RPMI8226 (cell line): Measurements from ENCODE around the gene RTCB.
"Not testable (repeated sequence)": the region's sequence is repeated elsewhere in the genome, so short reads cannot be mapped to it uniquely, and the experiment has no call there.

ENCODE experiments used
- DNase-seq: peaks from one replicate; pipeline ENCODE4 v3.0.0-alpha.2; 2015

Gene RTCB

GRCh38 chr22:32385681-32386080 is 26.4 kb downstream of the RTCB start:
- no peak for DNase-seq

DNA sequence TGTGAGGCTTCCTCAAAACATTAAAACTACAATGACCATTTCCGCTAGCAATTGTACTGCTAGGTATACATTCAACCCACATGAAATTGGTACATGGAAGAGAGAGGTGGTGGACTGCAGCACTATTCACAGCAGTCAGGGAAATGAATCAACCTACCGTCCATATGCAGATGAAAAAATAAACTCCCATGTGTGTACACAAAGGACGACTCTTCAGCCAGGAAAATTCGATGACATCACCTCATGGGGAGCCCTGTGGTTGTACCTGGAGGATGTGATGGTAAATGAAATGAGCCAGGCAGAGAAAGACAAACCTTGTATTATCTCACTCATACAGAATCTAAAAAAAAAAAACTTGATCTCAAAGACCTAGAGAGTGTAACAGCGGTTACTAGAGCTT is 31.1 kb downstream of the RTCB start:
- no peak for DNase-seq

DNA sequence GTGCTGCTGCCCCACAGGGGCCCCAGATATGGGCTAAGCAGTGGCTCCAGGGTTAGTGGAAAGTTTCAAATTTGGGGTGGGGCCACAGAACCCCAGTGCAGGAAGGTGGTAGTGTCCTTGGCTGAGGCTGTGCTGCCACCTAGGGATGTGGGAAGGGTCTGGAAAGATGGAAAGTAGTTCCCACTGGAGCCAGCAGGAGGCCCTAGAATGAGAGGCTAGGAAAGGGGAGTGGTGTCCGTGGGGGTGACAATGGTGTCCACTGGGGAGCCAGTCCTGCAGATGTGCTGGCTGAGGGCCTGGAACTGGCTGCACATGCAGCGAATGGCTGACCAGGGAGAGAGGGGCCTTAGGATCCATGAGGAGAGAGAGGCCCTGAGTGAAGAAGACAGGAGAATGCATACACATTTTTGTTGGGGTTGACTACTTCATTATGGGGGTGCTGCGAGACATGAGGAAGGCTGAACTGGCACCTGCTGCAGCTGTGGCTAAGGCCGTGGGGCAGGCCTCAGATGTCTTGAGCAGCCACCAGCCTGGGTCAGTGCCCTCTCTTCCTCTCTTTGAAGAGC is 33.3 kb downstream of the RTCB start:
- DNase-seq: peak; percentile 61

DNA sequence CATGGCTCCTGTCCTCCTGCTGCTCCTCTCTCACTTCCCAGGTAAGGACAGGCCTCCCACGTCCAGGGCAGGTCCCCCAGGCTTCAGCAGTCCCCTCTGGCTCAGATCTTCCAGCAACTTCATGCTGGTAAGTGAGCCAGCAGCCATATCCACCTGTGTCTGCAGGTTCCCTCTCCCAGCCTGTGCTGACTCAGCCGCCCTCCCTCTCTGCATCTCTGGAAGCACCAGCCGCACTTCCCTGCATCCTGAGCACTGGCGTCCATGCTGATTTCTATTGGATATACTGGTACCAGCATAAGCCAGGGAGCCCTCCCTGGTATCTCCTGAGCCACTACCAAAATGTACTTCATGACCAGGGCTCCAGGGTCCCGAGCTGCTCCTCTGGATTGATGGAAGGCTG is 35.4 kb downstream of the RTCB start:
- no peak for DNase-seq

GRCh38 chr22:32375678-32376450 is 36.2 kb downstream of the RTCB start:
- DNase-seq: no peak

DNA sequence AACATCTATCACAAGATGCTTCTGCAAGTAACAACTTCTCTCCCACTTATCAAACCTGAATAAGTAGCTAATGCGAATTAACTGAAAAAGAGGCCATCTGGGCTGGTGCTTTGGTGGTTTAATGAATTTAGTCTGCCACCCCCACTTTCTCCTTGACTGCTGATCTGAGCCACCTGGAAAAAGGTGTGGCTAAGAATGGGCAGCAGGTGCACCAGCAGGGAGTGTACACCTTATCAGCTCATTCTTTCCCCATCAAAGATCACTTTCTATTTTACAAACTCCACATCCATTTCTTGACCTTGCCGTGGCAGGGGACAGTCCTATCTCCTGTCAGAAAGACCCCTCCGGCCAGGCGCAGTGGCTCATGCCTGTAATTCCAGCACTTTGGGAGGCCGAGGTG is 47.8 kb downstream of the RTCB start:
- no peak for DNase-seq

GRCh38 chr22:32361257-32361656 is 50.8 kb downstream of the RTCB start:
- DNase-seq: no peak

GRCh38 chr22:32360096-32360495 is 52.0 kb downstream of the RTCB start:
- DNase-seq: not testable (repeated sequence)

GRCh38 chr22:32357567-32357966 is 54.5 kb downstream of the RTCB start, which contains the start of gene RFPL3:
Gene RFPL3 (plus strand): TSS chr22:32357867. CDS start chr22:32358072, 205 bp downstream.
- not testable (repeated sequence) for DNase-seq

DNA sequence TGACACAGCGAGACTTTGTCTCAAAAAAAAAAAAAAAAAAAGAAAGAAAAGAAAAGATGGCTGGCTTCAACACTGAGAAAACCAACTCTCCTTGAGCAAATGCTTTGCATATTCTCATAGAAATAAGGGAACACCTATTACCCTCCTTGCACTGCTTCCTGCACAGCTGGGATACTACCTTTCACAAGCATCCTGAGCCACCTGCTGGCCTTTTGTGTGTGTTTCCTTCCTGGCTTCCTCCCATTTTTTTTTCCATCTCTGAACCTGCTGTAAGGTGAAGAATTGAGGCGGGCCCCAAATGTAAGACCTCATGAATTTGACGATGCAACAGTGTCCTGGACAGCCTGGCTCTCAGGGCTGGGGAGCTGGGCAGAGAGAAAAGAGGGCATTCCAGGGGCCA is 56.3 kb downstream of the RTCB start:
- DNase-seq: peak; percentile 10

- DNase-seq: no peak
These were observed 57.4 kb downstream of the RTCB start for GRCh38 chr22:32354360-32355351.

- no peak for DNase-seq
These were observed 58.2 kb downstream of the RTCB start for GRCh38 chr22:32353840-32354239.

DNA sequence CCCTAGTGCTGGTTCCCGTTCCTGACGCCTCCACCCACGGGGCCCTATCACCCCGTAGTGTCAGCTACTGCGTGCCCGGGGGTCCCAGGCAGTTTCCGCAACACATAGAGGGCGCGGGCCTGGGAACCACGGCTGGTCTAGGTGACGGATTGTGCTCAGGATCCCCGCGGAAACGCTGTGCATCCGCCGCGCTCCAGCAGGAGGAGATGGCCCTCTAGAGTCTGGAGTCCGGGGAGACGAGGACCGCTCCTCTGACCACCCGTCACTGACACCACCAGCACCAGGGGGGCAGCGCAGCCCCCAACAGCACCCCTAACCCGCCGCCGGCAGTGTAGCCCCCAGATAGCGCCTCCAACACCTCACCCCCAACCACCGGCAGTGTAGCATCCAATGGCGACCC is 58.8 kb downstream of the RTCB start:
- DNase-seq: no peak

- peak; percentile 13 for DNase-seq
These were observed 59.4 kb downstream of the RTCB start for GRCh38 chr22:32352681-32353080.

DNA sequence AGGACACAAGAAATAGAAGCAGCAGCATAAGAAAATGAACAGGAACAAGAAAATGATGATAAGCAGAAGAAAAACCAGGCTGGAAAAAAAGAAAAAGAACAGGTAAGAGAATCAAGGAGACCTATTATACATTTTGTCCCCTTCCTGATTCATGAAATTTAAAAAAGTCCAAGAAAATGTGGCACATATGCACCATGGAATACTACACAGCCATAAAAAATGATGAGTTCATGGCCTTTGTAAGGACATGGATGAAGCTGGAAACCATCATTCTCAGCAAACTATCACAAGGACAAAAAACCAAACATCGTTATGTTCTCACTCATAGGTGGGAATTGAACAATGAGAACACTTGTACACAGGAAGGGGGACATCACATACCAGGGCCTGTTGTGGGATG is 60.2 kb downstream of the RTCB start:
- not testable (repeated sequence) for DNase-seq

DNA sequence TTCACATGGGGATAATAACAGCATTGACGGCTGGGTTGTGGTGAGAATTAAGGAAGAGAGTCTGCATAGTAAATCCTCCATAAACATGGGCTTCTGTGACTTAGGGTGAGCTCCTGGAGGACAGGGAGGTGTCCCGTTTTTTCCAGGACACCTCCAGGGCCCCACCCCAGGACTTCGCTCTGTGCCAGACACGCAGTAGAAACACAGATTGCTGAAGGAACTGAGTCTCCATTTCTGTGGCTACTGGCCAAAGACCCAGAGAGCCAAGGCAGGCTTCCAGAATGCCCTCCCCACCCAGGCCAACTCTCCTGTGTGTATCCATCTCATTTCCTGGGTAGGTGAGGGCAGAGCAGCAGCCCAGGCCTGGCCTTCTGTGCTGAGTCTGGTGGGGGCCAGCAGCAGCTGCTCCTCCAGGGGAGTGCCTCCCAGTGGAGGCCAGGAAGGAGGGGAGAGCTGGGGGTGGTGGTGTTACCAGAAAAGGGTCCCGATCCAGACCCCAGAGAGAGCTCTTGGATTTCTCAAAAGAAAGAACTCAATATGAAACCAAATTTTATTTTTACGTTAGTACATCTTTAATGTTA is 63.9 kb downstream of the RTCB start:
- no peak for DNase-seq

GRCh38 chr22:32343941-32344340 is 68.1 kb downstream of the RTCB start:
- no peak for DNase-seq

DNA sequence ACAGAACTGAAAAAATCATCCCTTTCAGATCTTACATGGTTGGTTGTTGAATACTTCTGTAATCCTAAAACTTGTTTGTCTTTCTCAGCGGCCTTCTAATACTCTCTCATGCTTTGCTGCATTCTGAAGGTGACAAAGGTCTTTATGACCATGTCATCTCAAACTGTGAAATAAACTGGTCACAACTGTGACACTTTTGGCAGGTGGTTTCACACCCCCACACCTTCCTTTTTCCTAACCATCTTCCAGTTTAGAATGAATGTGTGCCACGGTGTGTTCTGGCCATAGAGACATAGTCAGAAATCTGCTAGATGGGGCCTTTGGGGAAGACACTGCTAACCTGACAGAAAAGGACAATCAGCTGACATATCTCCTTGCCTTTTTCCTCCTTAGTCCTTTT is 69.1 kb downstream of the RTCB start:
- DNase-seq: no peak

DNA sequence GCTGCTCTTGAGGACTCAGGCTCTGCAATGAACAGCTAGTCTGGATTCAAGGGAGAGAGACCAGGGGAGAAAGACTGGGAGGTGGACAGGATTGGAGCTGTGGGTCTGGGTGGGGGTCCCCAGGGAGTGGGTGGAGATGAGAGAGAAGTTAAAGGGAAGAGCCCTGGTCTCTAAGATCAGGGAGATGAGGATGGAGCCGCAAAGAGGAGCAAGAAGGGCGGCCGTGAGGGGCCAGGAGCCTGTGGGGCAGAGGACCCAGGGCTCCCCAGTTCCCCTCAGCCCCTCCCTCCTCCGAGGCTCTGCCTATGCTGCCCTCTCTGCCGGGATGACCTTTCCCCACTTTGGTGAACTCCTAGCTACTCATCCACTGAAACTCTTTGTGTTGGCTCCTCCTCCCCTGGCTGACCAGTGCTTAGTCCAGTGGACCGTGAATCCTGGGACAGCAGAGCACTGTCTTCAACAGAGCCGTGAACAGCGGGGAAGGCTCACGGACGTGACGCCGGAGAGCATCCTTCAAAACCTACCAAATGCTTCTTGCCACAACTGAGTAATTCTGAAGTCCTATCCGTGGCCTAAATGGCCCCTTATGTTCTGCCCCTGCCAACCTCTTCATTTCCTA is 70.8 kb downstream of the RTCB start:
- DNase-seq: no peak

DNA sequence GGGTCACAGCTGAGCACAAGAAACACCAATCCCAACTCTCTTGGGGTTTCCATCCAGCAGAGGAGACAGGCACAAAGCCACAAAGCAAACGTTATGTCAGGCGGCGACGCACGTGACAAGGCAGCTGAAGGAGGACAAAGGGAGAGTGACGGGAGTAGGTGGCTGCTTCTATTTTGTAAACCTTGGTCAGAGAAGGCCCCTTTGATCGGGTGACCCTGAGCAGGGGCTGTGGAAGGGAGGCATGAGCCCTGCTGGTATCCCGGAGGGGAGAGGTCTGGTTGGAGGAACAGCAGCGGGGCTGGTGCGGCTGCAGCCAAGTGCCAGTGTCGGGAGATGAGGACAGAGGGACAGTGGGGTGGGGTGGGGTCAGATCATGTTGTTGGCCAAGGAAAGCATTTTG is 71.6 kb downstream of the RTCB start:
- no peak for DNase-seq

DNA sequence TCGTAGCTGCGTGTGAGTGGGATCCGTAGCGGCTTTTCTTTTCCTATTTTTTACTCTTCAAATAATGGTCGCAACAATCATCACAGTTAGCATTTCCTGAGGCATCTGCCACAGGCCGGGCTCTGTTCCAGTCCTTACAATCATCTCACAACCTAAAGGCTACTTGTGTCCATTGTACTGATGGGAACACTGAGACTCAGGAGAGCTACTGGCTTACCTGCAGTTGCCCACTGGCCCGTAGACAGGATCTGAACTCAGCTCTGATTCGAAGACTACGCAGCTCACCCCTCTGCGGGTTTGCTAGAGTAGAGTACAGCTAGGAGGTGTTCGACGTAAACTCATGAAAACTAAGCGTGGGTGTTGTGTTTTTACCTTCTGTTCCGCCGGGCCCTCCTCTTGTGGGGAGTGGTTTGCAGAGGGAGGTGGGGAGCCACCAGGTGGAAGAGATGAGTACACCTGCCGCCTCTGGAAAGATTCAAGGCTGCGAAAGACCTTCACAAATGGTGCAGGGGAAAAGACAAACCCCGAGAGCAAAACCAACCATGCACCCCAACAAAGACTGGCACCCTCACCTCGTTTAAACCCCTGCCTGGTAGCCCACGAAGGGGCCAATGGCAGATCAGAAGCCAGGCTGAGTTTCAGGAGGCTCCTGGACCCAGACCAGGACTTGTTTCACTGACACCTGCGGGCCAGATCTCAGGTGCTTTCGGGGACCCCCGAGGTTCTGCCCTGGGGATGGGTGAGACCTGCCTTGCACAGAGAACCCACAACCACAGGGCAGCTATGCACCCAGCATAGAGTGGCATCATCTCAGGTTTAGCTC is 72.6 kb downstream of the RTCB start:
- no peak for DNase-seq

GRCh38 chr22:32338757-32339156 is 73.3 kb downstream of the RTCB start:
- no peak for DNase-seq
